ENCODE results near the gene NHS.

GRCh38 chrX:17459661-17460060 is 84.7 kb downstream of the NHS start:
- TF ChIP-seq EZH2 (IDR thresholded peaks at IDR 0.05) (no peak), CTCF (IDR thresholded peaks at IDR 0.05) (no peak)

Data from neural progenitor cell (in vitro differentiated cells).